Measurements from ENCODE around the gene HPCAL1. TPM values are rescaled to one million over a fixed set of nuclear protein-coding genes. Genes with fewer than 3 reads are reported as not detected.
A peak's percentile ranks its signal among the peaks of the same experiment; 100 is the strongest.

Gene HPCAL1
- total RNA-seq, 1 donor from 2014 or later: 401 TPM

- peak in 1 of 2 donors; percentile 87 for DNase-seq (ENCODE audit: low spot score in 2 of 2)
Observed at GRCh38 chr2:10407841-10408648, 105.3 kb downstream of the HPCAL1 start.

GRCh38 chr2:10408649-10409579 is 106.2 kb downstream of the HPCAL1 start:
- Histone ChIP-seq H3K4me1 (peaks cover 24 to 43% of the 10 kb centered on the region in 2 donors), H3K4me3 (no peak overlapping the region), H3K27ac (peak overlapping the region in 1 of 2 donors; percentile 52), H3K9me3 (no peaks in the 10 kb centered on the region), H3K27me3 (no peaks in the 10 kb centered on the region), H3K36me3 (no peaks in the 10 kb centered on the region)
- DNase-seq (ENCODE audit: low spot score in 2 of 2): peak in 1 of 2 donors; percentile 86
- TF ChIP-seq CTCF (IDR thresholded peaks at IDR 0.05): peak; percentile 91 to 94 (median 91)
- intact Hi-C loops (cut with DNase I): loop anchor here (1.0 to 5.0 kb wide), 4 partner anchors 287 to 852 kb away; partner anchors contain the start of genes ADAM17, PDIA6 and RRM2

More at GRCh38 chr2:10407841-10408648, 105.3 kb downstream of the HPCAL1 start:
- peaks cover 19 to 37% of the 10 kb centered on the region in 2 donors for H3K4me1 ChIP-seq
- H3K9me3 ChIP-seq: no peaks in the 10 kb centered on the region
- peak overlapping the region in 1 of 2 donors; percentile 52 for H3K27ac ChIP-seq
- no peak overlapping the region for H3K4me3 ChIP-seq
- H3K27me3 ChIP-seq: no peaks in the 10 kb centered on the region
- no peak for TF ChIP-seq CTCF (IDR thresholded peaks at IDR 0.05)
- no peaks in the 10 kb centered on the region for H3K36me3 ChIP-seq
- intact Hi-C loops (cut with DNase I): loop anchor here (1.0 to 5.0 kb wide), 4 partner anchors 286 to 851 kb away; partner anchors contain the start of genes ADAM17, PDIA6 and RRM2

- no peaks in the 10 kb centered on the region for H3K36me3 ChIP-seq
- H3K9me3 ChIP-seq: no peaks in the 10 kb centered on the region
- DNase-seq (ENCODE audit: low spot score in 2 of 2): no peak
- TF ChIP-seq CTCF (IDR thresholded peaks at IDR 0.05): no peak
- H3K27ac ChIP-seq: no peak overlapping the region
- no peaks in the 10 kb centered on the region for H3K27me3 ChIP-seq
- H3K4me3 ChIP-seq: no peak overlapping the region
- intact Hi-C loops (cut with DNase I): no loop called here
- peaks cover 17 to 34% of the 10 kb centered on the region in 2 donors for H3K4me1 ChIP-seq
Observed at GRCh38 chr2:10410001-10410822, 107.5 kb downstream of the HPCAL1 start.

GRCh38 chr2:10410823-10411437 is 108.2 kb downstream of the HPCAL1 start:
- intact Hi-C loops (cut with DNase I): no loop called here
- Histone ChIP-seq H3K4me1 (peaks cover 13 to 32% of the 10 kb centered on the region in 2 donors), H3K27me3 (no peaks in the 10 kb centered on the region), H3K27ac (no peak overlapping the region), H3K36me3 (no peaks in the 10 kb centered on the region), H3K4me3 (no peak overlapping the region), H3K9me3 (no peaks in the 10 kb centered on the region)
- no peak for DNase-seq (ENCODE audit: low spot score in 2 of 2)
- TF ChIP-seq CTCF (IDR thresholded peaks at IDR 0.05): no peak
